WTC11 (cell line): Measurements from ENCODE around the gene ZNF358. TPM values are rescaled to one million over a fixed set of nuclear protein-coding genes. Genes with fewer than 3 reads are reported as not detected.

Source experiments
- ATAC-seq: fragments of 200-7000 bp; cut with Tn5 transposase; 2 replicates; pipeline ENCODE4 v1.10.0; 2021; ENCODE audit warnings: mild to moderate bottlenecking, moderate library complexity
- CTCF ChIA-PET: fragments of 300-600 bp; sonication (Branson Sonifier 250); formaldehyde crosslinking; loops from one replicate; lab custom pipeline; 2021; ENCODE audit warnings: antibody characterized with exemption; lab: Charles Lee
- POLR2A ChIA-PET: fragments of 350-600 bp; sonication (Branson Sonifier 250); formaldehyde crosslinking; loops from one replicate; lab custom pipeline; 2021; ENCODE audit warnings: antibody characterized with exemption; lab: Charles Lee
- DNase-seq: peaks from one replicate; pipeline ENCODE4 v3.0.0; 2021; ENCODE audit warnings: low spot score
- H3K27ac Mint-ChIP-seq: 2 replicates; pipeline ENCODE4 v1.8.0; 2021; ENCODE audit warnings: mixed read lengths
- H3K27me3 Mint-ChIP-seq: 2 replicates; pipeline ENCODE4 v1.8.0; 2021; ENCODE audit warnings: low read depth, mild to moderate bottlenecking, moderate library complexity, mixed read lengths
- H3K36me3 Mint-ChIP-seq: 2 replicates; pipeline ENCODE4 v1.8.0; 2021; ENCODE audit warnings: mixed read lengths
- H3K4me1 Mint-ChIP-seq: 2 replicates; pipeline ENCODE4 v1.8.0; 2022; ENCODE audit warnings: mixed read lengths
- H3K4me3 Mint-ChIP-seq: 2 replicates; pipeline ENCODE4 v1.8.0; 2021; ENCODE audit warnings: mild to moderate bottlenecking, moderate library complexity, mixed read lengths
- H3K9me3 Mint-ChIP-seq: 2 replicates; pipeline ENCODE4 v1.8.0; 2021; ENCODE audit warnings: mixed read lengths
- CDX4 ChIP-seq: fragments of 250-450 bp; sonication (Bioruptor Pico); IDR thresholded peaks from 2 replicates; pipeline ENCODE4 v1.9.0; 2021; ENCODE audit warnings: moderate library complexity, mild to moderate bottlenecking, inconsistent platforms, borderline replicate concordance
- CREB1 ChIP-seq: sonication (generic); formaldehyde crosslinking; IDR thresholded peaks from 2 replicates; pipeline ENCODE4 v1.8.0; 2023; ENCODE audit warnings: mild to moderate bottlenecking, missing genetic modification reagents
- FOXP1 ChIP-seq: sonication (generic); formaldehyde crosslinking; IDR thresholded peaks from 2 replicates; pipeline ENCODE4 v1.8.0; 2022; ENCODE audit warnings: missing genetic modification reagents, mild to moderate bottlenecking, moderate library complexity, borderline replicate concordance
- FOXP4 ChIP-seq: sonication (generic); formaldehyde crosslinking; IDR thresholded peaks from 2 replicates; pipeline ENCODE4 v1.8.0; 2022; ENCODE audit warnings: mild to moderate bottlenecking, missing genetic modification reagents
- NR3C1 ChIP-seq: sonication (generic); formaldehyde crosslinking; conservative IDR thresholded peaks from 2 replicates; pipeline ENCODE4 v1.8.1; 2023; ENCODE audit warnings: low read depth, mild to moderate bottlenecking, missing genetic modification reagents
- TEAD1 ChIP-seq: sonication (generic); formaldehyde crosslinking; IDR thresholded peaks from 2 replicates; pipeline ENCODE4 v1.8.0; 2022; ENCODE audit warnings: mild to moderate bottlenecking, missing genetic modification reagents
- USF1 ChIP-seq: sonication (generic); formaldehyde crosslinking; IDR thresholded peaks from 2 replicates; pipeline ENCODE4 v1.8.0; 2022; ENCODE audit warnings: mild to moderate bottlenecking, missing genetic modification reagents
- ZNF396 ChIP-seq: fragments of 250-450 bp; sonication (Bioruptor Pico); IDR thresholded peaks from 2 replicates; pipeline ENCODE4 v1.8.0; 2021; ENCODE audit warnings: mild to moderate bottlenecking, moderate library complexity, borderline replicate concordance
- ZNF416 ChIP-seq: fragments of 250-450 bp; sonication (Bioruptor Pico); IDR thresholded peaks from 2 replicates; pipeline ENCODE4 v1.9.0; 2021; ENCODE audit warnings: mild to moderate bottlenecking, inconsistent platforms
- total RNA-seq: library from RNA; stranded (reverse); gene quantifications from 3 replicates; pipeline ENCODE4 v1.2.3, GENCODE V29; 2021
- TF ChIP-seq, protein P1 (sequence below): sonication (generic); formaldehyde crosslinking; IDR thresholded peaks from 2 replicates; pipeline ENCODE4 v1.8.1; 2022; ENCODE audit warnings: mild to moderate bottlenecking, missing genetic modification reagents, moderate library complexity, borderline replicate concordance
- TF ChIP-seq, protein P2 (sequence below): fragments of 250-450 bp; sonication (Bioruptor Pico); IDR thresholded peaks from 2 replicates; pipeline ENCODE4 v1.9.0; 2021; ENCODE audit warnings: mild to moderate bottlenecking
- TF ChIP-seq, protein P3 (sequence below): sonication (generic); formaldehyde crosslinking; IDR thresholded peaks from 2 replicates; pipeline ENCODE4 v1.8.1; 2022; ENCODE audit warnings: missing genetic modification reagents, borderline replicate concordance
- TF ChIP-seq, protein P4 (sequence below): fragments of 200-600 bp; IDR thresholded peaks from 2 replicates; pipeline ENCODE4 v1.8.0; 2022; ENCODE audit warnings: antibody characterized with exemption

Gene ZNF358
- total RNA-seq, 1 experiment from 2014 or later = 37.5 TPM

DNA sequence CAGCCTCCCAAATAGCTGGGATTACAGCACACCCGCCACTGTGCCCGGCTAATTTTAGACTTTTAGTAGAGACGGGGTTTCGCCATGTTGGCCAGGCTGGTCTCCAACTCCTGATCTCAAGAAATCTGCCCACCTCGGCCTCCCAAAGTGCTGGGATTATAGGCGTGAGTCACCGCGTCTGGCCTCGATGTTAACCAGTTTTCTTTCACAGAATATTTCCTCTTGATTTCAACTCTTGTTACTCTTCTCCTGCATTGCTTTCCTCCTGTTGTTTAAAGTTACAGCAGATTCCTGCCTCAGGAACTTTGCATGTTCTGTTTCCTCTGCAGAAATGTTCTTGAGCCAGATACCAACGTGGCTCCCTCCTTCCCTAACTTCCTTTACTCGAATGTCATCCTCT is 23.3 kb upstream of the ZNF358 start:
- H3K4me3 Mint-ChIP-seq = no peak overlapping the region
- no peak overlapping the region for H3K27ac Mint-ChIP-seq
- no peaks in the 10 kb centered on the region for H3K36me3 Mint-ChIP-seq
- POLR2A ChIA-PET = no interaction called here
- H3K4me1 Mint-ChIP-seq = peaks cover 12% of the 10 kb centered on the region
- ATAC-seq (no peak), DNase-seq (no peak)
- H3K27me3 Mint-ChIP-seq = peaks cover 28% of the 10 kb centered on the region
- H3K9me3 Mint-ChIP-seq = no peaks in the 10 kb centered on the region
- TF ChIP-seq TEAD1 (CRISPR knock-in tag) = no peak
- no peak for TF ChIP-seq FOXP1
- TF ChIP-seq CREB1 = no peak
- TF ChIP-seq USF1 = no peak
- TF ChIP-seq NR3C1 (CRISPR knock-in tag) = no peak
- TF ChIP-seq CDX4 = no peak
- TF ChIP-seq ZNF396 (CRISPR knock-in tag) = no peak
- no peak for TF ChIP-seq ZNF416 (CRISPR knock-in tag)
- TF ChIP-seq, protein P1, sequence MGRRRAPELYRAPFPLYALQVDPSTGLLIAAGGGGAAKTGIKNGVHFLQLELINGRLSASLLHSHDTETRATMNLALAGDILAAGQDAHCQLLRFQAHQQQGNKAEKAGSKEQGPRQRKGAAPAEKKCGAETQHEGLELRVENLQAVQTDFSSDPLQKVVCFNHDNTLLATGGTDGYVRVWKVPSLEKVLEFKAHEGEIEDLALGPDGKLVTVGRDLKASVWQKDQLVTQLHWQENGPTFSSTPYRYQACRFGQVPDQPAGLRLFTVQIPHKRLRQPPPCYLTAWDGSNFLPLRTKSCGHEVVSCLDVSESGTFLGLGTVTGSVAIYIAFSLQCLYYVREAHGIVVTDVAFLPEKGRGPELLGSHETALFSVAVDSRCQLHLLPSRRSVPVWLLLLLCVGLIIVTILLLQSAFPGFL (CRISPR knock-in tag) = no peak
- TF ChIP-seq FOXP4 (CRISPR knock-in tag) = no peak
- CTCF ChIA-PET = interaction anchor here (0.7 kb wide), 1 partner anchor 10 kb away, joined by 3 read pairs; no protein-coding TSS in a partner anchor

DNA sequence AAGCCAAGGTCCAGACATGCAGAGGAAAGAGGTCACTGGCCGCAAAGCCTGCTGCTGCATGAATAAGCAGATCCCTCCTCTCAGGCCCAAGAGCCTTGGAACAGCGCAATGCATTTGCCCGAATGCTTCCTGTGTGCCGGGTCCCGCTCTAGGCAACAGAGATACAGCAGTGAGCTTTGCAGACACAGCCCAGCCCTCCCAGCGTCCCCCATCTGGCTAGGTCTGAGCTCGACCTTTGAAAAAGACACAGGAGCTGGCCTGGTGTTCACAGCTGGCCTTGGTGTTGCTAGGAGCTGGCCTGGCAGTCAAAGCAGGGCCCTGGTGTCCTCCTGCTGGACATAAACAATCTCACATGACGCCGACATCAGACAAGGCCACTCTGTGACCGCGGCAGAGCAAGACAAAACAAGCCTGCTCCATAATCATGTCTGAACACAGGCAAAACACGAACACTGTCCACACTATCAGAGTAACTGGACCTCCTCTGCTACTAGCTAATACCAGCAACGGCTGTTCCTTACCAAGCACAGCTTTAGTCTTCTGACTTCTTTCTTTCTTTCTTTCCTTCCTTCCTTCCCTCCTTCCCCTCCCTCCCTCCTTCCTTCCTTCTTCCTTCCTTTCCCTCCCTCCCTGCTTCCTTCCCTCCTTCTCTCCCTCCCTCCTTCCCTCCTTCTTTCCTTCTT is 21.3 kb upstream of the ZNF358 start:
- H3K27me3 Mint-ChIP-seq = peaks cover 47% of the 10 kb centered on the region
- H3K9me3 Mint-ChIP-seq = no peaks in the 10 kb centered on the region
- no peak for ATAC-seq
- H3K27ac Mint-ChIP-seq = no peak overlapping the region
- no peak overlapping the region for H3K4me3 Mint-ChIP-seq
- H3K4me1 Mint-ChIP-seq = peaks cover 6% of the 10 kb centered on the region
- POLR2A ChIA-PET = interaction anchor here (1.0 to 1.1 kb wide), 2 partner anchors 28 kb away, joined by 3 to 4 read pairs; partner anchors contain the start of gene MCOLN1
- TF ChIP-seq, protein P2, sequence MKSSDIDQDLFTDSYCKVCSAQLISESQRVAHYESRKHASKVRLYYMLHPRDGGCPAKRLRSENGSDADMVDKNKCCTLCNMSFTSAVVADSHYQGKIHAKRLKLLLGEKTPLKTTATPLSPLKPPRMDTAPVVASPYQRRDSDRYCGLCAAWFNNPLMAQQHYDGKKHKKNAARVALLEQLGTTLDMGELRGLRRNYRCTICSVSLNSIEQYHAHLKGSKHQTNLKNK (CRISPR knock-in tag) = no peak
- TF ChIP-seq, protein P3, sequence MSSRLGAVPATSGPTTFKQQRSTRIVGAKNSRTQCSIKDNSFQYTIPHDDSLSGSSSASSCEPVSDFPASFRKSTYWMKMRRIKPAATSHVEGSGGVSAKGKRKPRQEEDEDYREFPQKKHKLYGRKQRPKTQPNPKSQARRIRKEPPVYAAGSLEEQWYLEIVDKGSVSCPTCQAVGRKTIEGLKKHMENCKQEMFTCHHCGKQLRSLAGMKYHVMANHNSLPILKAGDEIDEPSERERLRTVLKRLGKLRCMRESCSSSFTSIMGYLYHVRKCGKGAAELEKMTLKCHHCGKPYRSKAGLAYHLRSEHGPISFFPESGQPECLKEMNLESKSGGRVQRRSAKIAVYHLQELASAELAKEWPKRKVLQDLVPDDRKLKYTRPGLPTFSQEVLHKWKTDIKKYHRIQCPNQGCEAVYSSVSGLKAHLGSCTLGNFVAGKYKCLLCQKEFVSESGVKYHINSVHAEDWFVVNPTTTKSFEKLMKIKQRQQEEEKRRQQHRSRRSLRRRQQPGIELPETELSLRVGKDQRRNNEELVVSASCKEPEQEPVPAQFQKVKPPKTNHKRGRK (CRISPR knock-in tag) = 0 out of 2 replicates have a peak, but pooled peaks have one; percentile 71
- TF ChIP-seq, all 79 proteins: peak for 1
- CTCF ChIA-PET = interaction anchor here (0.7 to 2.2 kb wide), 6 partner anchors 12 to 189 kb away, joined by 3 to 13 read pairs (median 4); no protein-coding TSS in a partner anchor
- no peak for DNase-seq
- H3K36me3 Mint-ChIP-seq = no peaks in the 10 kb centered on the region

GRCh38 chr19:7497292-7497691 is 18.6 kb upstream of the ZNF358 start:
- Mint-ChIP-seq H3K9me3 (no peaks in the 10 kb centered on the region), H3K27ac (no peak overlapping the region), H3K36me3 (no peaks in the 10 kb centered on the region), H3K4me3 (no peak overlapping the region), H3K27me3 (peaks cover 69% of the 10 kb centered on the region), H3K4me1 (no peaks in the 10 kb centered on the region)
- ChIA-PET POLR2A (no interaction called here), CTCF (interaction anchor here (0.5 to 2.4 kb wide), 35 partner anchors 9 to 428 kb away, joined by 3 to 33 read pairs (median 4); partner anchors contain the start of genes CAMSAP3, MCOLN1, TRAPPC5 and ZNF358)
- ATAC-seq (peak; percentile 78), DNase-seq (peak; percentile 53)
- TF ChIP-seq, protein P4, sequence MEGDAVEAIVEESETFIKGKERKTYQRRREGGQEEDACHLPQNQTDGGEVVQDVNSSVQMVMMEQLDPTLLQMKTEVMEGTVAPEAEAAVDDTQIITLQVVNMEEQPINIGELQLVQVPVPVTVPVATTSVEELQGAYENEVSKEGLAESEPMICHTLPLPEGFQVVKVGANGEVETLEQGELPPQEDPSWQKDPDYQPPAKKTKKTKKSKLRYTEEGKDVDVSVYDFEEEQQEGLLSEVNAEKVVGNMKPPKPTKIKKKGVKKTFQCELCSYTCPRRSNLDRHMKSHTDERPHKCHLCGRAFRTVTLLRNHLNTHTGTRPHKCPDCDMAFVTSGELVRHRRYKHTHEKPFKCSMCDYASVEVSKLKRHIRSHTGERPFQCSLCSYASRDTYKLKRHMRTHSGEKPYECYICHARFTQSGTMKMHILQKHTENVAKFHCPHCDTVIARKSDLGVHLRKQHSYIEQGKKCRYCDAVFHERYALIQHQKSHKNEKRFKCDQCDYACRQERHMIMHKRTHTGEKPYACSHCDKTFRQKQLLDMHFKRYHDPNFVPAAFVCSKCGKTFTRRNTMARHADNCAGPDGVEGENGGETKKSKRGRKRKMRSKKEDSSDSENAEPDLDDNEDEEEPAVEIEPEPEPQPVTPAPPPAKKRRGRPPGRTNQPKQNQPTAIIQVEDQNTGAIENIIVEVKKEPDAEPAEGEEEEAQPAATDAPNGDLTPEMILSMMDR = 0 out of 2 replicates have a peak, but pooled peaks have one; percentile 15
- no peak for TF ChIP-seq USF1
